HL-60 (cell line): ENCODE measurements around the gene UTS2B.

ENCODE experiments used
- POLR2AphosphoS5 ChIP-seq: IDR thresholded peaks from 2 replicates; pipeline ENCODE4 v1.6.1; 2012; ENCODE audit warnings: low read depth
- TF ChIP-seq, protein P1 (sequence below): IDR thresholded peaks from one replicate; pipeline ENCODE4 v1.5.1; 2011; ENCODE audit warnings: low read length, control low read depth, inconsistent platforms; ENCODE audit not compliant: insufficient read depth

DNA sequence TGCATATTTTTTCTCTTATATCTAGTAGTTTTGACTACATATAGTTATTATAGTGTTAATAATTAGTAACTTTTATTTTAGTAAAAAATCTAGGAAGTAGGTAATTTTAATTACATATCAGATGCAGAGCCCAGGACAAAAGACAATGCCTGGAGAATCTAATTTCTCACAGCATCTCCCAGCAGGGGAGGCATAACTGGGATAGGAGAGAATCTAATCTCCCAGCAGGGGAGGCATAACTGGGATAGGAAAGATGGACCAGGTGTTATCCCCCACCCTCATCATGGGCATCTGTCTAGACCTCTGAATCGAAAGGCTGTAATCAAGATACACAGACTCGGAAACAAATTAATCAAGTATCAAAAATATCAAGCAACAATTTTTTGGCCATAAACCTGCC is 73.0 kb downstream of the UTS2B start:
- TF ChIP-seq, protein P1, sequence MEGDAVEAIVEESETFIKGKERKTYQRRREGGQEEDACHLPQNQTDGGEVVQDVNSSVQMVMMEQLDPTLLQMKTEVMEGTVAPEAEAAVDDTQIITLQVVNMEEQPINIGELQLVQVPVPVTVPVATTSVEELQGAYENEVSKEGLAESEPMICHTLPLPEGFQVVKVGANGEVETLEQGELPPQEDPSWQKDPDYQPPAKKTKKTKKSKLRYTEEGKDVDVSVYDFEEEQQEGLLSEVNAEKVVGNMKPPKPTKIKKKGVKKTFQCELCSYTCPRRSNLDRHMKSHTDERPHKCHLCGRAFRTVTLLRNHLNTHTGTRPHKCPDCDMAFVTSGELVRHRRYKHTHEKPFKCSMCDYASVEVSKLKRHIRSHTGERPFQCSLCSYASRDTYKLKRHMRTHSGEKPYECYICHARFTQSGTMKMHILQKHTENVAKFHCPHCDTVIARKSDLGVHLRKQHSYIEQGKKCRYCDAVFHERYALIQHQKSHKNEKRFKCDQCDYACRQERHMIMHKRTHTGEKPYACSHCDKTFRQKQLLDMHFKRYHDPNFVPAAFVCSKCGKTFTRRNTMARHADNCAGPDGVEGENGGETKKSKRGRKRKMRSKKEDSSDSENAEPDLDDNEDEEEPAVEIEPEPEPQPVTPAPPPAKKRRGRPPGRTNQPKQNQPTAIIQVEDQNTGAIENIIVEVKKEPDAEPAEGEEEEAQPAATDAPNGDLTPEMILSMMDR: no peak
- TF ChIP-seq POLR2AphosphoS5: no peak
